HEK293T (cell line): Measurements from ENCODE around the gene PHC2.

Experiments used
- ARNT ChIP-seq: fragments of 450-650 bp; IDR thresholded peaks from 2 replicates; pipeline ENCODE4 v1.6.1; 2017; ENCODE audit warnings: mild to moderate bottlenecking
- BHLHE40 ChIP-seq: fragments of 450-650 bp; IDR thresholded peaks from 2 replicates; pipeline ENCODE4 v1.6.1; 2016; ENCODE audit warnings: mild to moderate bottlenecking, moderate library complexity, borderline replicate concordance
- CTBP1 ChIP-seq: fragments of 450-650 bp; IDR thresholded peaks from 2 replicates; pipeline ENCODE4 v1.6.1; 2016; ENCODE audit warnings: borderline replicate concordance
- FOXA1 ChIP-seq: fragments of 450-650 bp; IDR thresholded peaks from 2 replicates; pipeline ENCODE4 v1.6.1; 2016; ENCODE audit warnings: mild to moderate bottlenecking
- FOXK2 ChIP-seq: fragments of 450-650 bp; IDR thresholded peaks from 2 replicates; pipeline ENCODE4 v1.6.1; 2016; ENCODE audit warnings: mild to moderate bottlenecking
- FOXM1 ChIP-seq: fragments of 450-650 bp; IDR thresholded peaks from 2 replicates; pipeline ENCODE4 v1.6.1; 2017; ENCODE audit warnings: mild to moderate bottlenecking, borderline replicate concordance
- HDGF ChIP-seq: fragments of 450-650 bp; IDR thresholded peaks from 2 replicates; pipeline ENCODE4 v1.6.1; 2017; ENCODE audit warnings: antibody characterized with exemption, borderline replicate concordance
- L3MBTL2 ChIP-seq: fragments of 450-650 bp; conservative IDR thresholded peaks from 2 replicates; pipeline ENCODE4 v1.6.1; 2016; ENCODE audit warnings: mild to moderate bottlenecking
- LEF1 ChIP-seq: fragments of 450-650 bp; IDR thresholded peaks from 2 replicates; pipeline ENCODE4 v1.6.1; 2017; ENCODE audit warnings: mild to moderate bottlenecking, borderline replicate concordance
- PKNOX1 ChIP-seq: fragments of 450-650 bp; IDR thresholded peaks from 2 replicates; pipeline ENCODE4 v1.6.1; 2016
- SP1 ChIP-seq: fragments of 450-650 bp; IDR thresholded peaks from 2 replicates; pipeline ENCODE4 v1.6.1; 2017
- SUZ12 ChIP-seq: fragments of 450-650 bp; IDR thresholded peaks from 2 replicates; pipeline ENCODE4 v1.6.1; 2016; ENCODE audit warnings: mild to moderate bottlenecking
- TARDBP ChIP-seq: fragments of 450-650 bp; IDR thresholded peaks from 2 replicates; pipeline ENCODE4 v1.6.1; 2016
- ZNF384 ChIP-seq: fragments of 450-650 bp; IDR thresholded peaks from 2 replicates; pipeline ENCODE4 v1.6.1; 2016

GRCh38 chr1:33339413-33339812 lies 91.5 kb downstream of the PHC2 start:
- TF ChIP-seq CTBP1 (no peak), FOXM1 (no peak), FOXA1 (no peak), SUZ12 (no peak), LEF1 (no peak), L3MBTL2 (no peak), BHLHE40 (no peak), TARDBP (no peak), HDGF (no peak), FOXK2 (no peak), PKNOX1 (no peak), SP1 (no peak), ARNT (no peak), ZNF384 (no peak)
